SU-DHL-6 (cell line): ENCODE data around the gene CNOT11.

Experiments used
- EZH2phosphoT487 ChIP-seq: fragments of 200-600 bp; sonication (generic), shearing (Covaris generic); conservative IDR thresholded peaks from 2 replicates; pipeline ENCODE4 v1.6.1; 2018; ENCODE audit warnings: mild to moderate bottlenecking, antibody characterized with exemption, low read length, moderate library complexity, mixed read lengths
- TF ChIP-seq, protein P1 (sequence below): fragments of 200-600 bp; sonication (generic); IDR thresholded peaks from one replicate; pipeline ENCODE4 v1.5.1; 2017; ENCODE audit warnings: antibody characterized with exemption, mild to moderate bottlenecking, low read length, moderate library complexity; ENCODE audit not compliant: insufficient read depth, poor library complexity, severe bottlenecking

DNA sequence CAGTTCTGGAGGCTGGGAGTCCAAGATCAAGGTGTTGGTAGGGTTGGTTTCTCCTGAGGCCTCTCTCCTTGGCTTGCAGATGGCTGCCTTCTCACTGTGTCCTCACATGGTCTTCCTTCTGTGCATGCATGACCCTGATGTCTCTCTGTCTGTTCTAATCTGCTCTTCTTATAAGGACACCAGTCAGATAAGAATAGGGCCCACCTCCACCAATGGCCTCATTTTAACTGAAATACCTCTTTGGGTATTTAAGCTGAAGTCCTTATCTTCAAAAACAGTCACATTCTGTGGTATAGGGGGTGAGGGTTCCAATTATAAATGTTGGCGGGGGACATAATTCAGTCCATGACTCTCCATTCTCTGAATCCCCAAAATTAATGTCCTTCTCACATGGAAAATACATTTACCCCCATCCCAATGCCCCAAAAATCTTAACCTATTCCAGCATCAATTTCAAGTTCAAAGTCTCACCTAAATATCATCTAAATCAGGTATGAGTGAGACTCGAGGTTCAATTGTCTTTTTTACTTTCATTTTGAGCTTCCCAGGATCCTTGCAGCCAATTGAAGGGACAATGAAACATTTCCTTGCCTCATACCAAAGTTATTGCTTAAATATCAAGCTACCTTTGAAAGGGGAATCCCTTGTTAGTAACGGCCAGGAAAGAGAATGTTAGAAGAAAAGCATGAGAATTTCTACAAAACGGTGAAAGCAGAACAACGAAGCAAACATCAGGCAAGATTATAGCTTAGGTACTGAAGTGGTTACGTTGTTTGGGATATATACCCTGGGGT, 20.6 kb upstream of the CNOT11 start:
- TF ChIP-seq, protein P1, sequence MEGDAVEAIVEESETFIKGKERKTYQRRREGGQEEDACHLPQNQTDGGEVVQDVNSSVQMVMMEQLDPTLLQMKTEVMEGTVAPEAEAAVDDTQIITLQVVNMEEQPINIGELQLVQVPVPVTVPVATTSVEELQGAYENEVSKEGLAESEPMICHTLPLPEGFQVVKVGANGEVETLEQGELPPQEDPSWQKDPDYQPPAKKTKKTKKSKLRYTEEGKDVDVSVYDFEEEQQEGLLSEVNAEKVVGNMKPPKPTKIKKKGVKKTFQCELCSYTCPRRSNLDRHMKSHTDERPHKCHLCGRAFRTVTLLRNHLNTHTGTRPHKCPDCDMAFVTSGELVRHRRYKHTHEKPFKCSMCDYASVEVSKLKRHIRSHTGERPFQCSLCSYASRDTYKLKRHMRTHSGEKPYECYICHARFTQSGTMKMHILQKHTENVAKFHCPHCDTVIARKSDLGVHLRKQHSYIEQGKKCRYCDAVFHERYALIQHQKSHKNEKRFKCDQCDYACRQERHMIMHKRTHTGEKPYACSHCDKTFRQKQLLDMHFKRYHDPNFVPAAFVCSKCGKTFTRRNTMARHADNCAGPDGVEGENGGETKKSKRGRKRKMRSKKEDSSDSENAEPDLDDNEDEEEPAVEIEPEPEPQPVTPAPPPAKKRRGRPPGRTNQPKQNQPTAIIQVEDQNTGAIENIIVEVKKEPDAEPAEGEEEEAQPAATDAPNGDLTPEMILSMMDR: no peak
- TF ChIP-seq EZH2phosphoT487: no peak
